ENCODE data around the gene CSNK2A1. TPM values are rescaled to one million over a fixed set of nuclear protein-coding genes. Genes with fewer than 3 reads are reported as not detected.

The CSNK2A1 gene
- polyA plus RNA-seq, 1 donor: 120 TPM

GRCh38 chr20:432677-433299, 110.8 kb downstream of the CSNK2A1 start:
- Histone ChIP-seq H3K4me1 (ENCODE audit: control insufficient read depth, insufficient read depth, low read length) (no peaks in the 10 kb centered on the region), H3K27ac (ENCODE audit: low read length) (no peak overlapping the region), H3K36me3 (ENCODE audit: control insufficient read depth, insufficient read depth, low read length) (peaks cover 74% of the 10 kb centered on the region), H3K27me3 (ENCODE audit: control insufficient read depth, insufficient read depth, low read length) (no peaks in the 10 kb centered on the region), H3K9me3 (ENCODE audit: control insufficient read depth, low read depth, low read length) (no peaks in the 10 kb centered on the region), H3K4me3 (ENCODE audit: low read length) (no peak overlapping the region)
- no peak for DNase-seq
- no CpG with 5 or more reads among the region's 11 CpGs for WGBS (ENCODE audit: insufficient coverage, low lambda C conversion rate)

- no peaks in the 10 kb centered on the region for H3K27me3 ChIP-seq (ENCODE audit: control insufficient read depth, insufficient read depth, low read length)
- whole genome bisulfite sequencing (ENCODE audit: insufficient coverage, low lambda C conversion rate): no CpG with 5 or more reads among the region's 13 CpGs
- H3K27ac ChIP-seq (ENCODE audit: low read length): no peak overlapping the region
- no peak overlapping the region for H3K4me3 ChIP-seq (ENCODE audit: low read length)
- no peaks in the 10 kb centered on the region for H3K9me3 ChIP-seq (ENCODE audit: control insufficient read depth, low read depth, low read length)
- DNase-seq: no peak
- H3K36me3 ChIP-seq (ENCODE audit: control insufficient read depth, insufficient read depth, low read length): peaks cover 74% of the 10 kb centered on the region
- no peaks in the 10 kb centered on the region for H3K4me1 ChIP-seq (ENCODE audit: control insufficient read depth, insufficient read depth, low read length)
Measured at GRCh38 chr20:432208-432607, 111.4 kb downstream of the CSNK2A1 start.

GRCh38 chr20:431012-431904, 112.3 kb downstream of the CSNK2A1 start:
- no CpG with 5 or more reads among the region's 17 CpGs for WGBS (ENCODE audit: insufficient coverage, low lambda C conversion rate)
- peak; percentile 50 to 56 for DNase-seq
- H3K36me3 ChIP-seq (ENCODE audit: control insufficient read depth, insufficient read depth, low read length): peaks cover 75% of the 10 kb centered on the region
- H3K4me3 ChIP-seq (ENCODE audit: low read length): no peak overlapping the region
- no peaks in the 10 kb centered on the region for H3K27me3 ChIP-seq (ENCODE audit: control insufficient read depth, insufficient read depth, low read length)
- H3K9me3 ChIP-seq (ENCODE audit: control insufficient read depth, low read depth, low read length): no peaks in the 10 kb centered on the region
- no peaks in the 10 kb centered on the region for H3K4me1 ChIP-seq (ENCODE audit: control insufficient read depth, insufficient read depth, low read length)
- H3K27ac ChIP-seq (ENCODE audit: low read length): no peak overlapping the region

GRCh38 chr20:430091-430999, 113.2 kb downstream of the CSNK2A1 start:
- Histone ChIP-seq H3K27me3 (ENCODE audit: control insufficient read depth, insufficient read depth, low read length) (no peaks in the 10 kb centered on the region), H3K9me3 (ENCODE audit: control insufficient read depth, low read depth, low read length) (no peaks in the 10 kb centered on the region), H3K27ac (ENCODE audit: low read length) (no peak overlapping the region), H3K4me3 (ENCODE audit: low read length) (no peak overlapping the region), H3K4me1 (ENCODE audit: control insufficient read depth, insufficient read depth, low read length) (no peaks in the 10 kb centered on the region), H3K36me3 (ENCODE audit: control insufficient read depth, insufficient read depth, low read length) (peaks cover 66% of the 10 kb centered on the region)
- WGBS (ENCODE audit: insufficient coverage, low lambda C conversion rate): 100% methylated on average over 2 of the region's 21 CpGs
- DNase-seq: no peak

GRCh38 chr20:428658-429200, 114.9 kb downstream of the CSNK2A1 start:
- Histone ChIP-seq H3K4me1 (ENCODE audit: control insufficient read depth, insufficient read depth, low read length) (no peaks in the 10 kb centered on the region), H3K4me3 (ENCODE audit: low read length) (no peak overlapping the region), H3K9me3 (ENCODE audit: control insufficient read depth, low read depth, low read length) (no peaks in the 10 kb centered on the region), H3K27me3 (ENCODE audit: control insufficient read depth, insufficient read depth, low read length) (no peaks in the 10 kb centered on the region), H3K36me3 (ENCODE audit: control insufficient read depth, insufficient read depth, low read length) (peaks cover 66% of the 10 kb centered on the region), H3K27ac (ENCODE audit: low read length) (no peak overlapping the region)
- DNase-seq: no peak
- WGBS (ENCODE audit: insufficient coverage, low lambda C conversion rate): no CpG with 5 or more reads among the region's 14 CpGs

- Histone ChIP-seq H3K27ac (ENCODE audit: low read length) (no peak overlapping the region), H3K27me3 (ENCODE audit: control insufficient read depth, insufficient read depth, low read length) (no peaks in the 10 kb centered on the region), H3K36me3 (ENCODE audit: control insufficient read depth, insufficient read depth, low read length) (peaks cover 66% of the 10 kb centered on the region), H3K4me1 (ENCODE audit: control insufficient read depth, insufficient read depth, low read length) (no peaks in the 10 kb centered on the region), H3K4me3 (ENCODE audit: low read length) (no peak overlapping the region), H3K9me3 (ENCODE audit: control insufficient read depth, low read depth, low read length) (no peaks in the 10 kb centered on the region)
- WGBS (ENCODE audit: insufficient coverage, low lambda C conversion rate): no CpG with 5 or more reads among the region's 14 CpGs
- no peak for DNase-seq
Measured at GRCh38 chr20:427849-428657, 115.5 kb downstream of the CSNK2A1 start.

- Histone ChIP-seq H3K27ac (ENCODE audit: low read length) (no peak overlapping the region), H3K4me3 (ENCODE audit: low read length) (no peak overlapping the region), H3K9me3 (ENCODE audit: control insufficient read depth, low read depth, low read length) (no peaks in the 10 kb centered on the region), H3K27me3 (ENCODE audit: control insufficient read depth, insufficient read depth, low read length) (no peaks in the 10 kb centered on the region), H3K4me1 (ENCODE audit: control insufficient read depth, insufficient read depth, low read length) (no peaks in the 10 kb centered on the region), H3K36me3 (ENCODE audit: control insufficient read depth, insufficient read depth, low read length) (peaks cover 62% of the 10 kb centered on the region)
- no peak for DNase-seq
- no CpG with 5 or more reads among the region's 4 CpGs for WGBS (ENCODE audit: insufficient coverage, low lambda C conversion rate)
Measured at GRCh38 chr20:427401-427800, 116.2 kb downstream of the CSNK2A1 start.

GRCh38 chr20:426566-426965, 117.0 kb downstream of the CSNK2A1 start:
- peaks cover 63% of the 10 kb centered on the region for H3K36me3 ChIP-seq (ENCODE audit: control insufficient read depth, insufficient read depth, low read length)
- H3K4me1 ChIP-seq (ENCODE audit: control insufficient read depth, insufficient read depth, low read length): no peaks in the 10 kb centered on the region
- no peaks in the 10 kb centered on the region for H3K27me3 ChIP-seq (ENCODE audit: control insufficient read depth, insufficient read depth, low read length)
- no peak overlapping the region for H3K4me3 ChIP-seq (ENCODE audit: low read length)
- no peak for DNase-seq
- H3K27ac ChIP-seq (ENCODE audit: low read length): no peak overlapping the region
- WGBS (ENCODE audit: insufficient coverage, low lambda C conversion rate): 92% methylated on average over 1 of the region's 2 CpGs
- H3K9me3 ChIP-seq (ENCODE audit: control insufficient read depth, low read depth, low read length): no peaks in the 10 kb centered on the region

Measured in large intestine (tissue), 3 donors.